ENCODE data around the gene RAB32.
A peak's percentile ranks its signal among the peaks of the same experiment; 100 is the strongest.
"Not testable (repeated sequence)": the region's sequence is repeated elsewhere in the genome, so short reads cannot be mapped to it uniquely, and the experiment has no call there.

The RAB32 gene

GRCh38 chr6:146543211-146543939, at the start of gene RAB32:
Gene RAB32 (plus strand): TSS chr6:146543833. CDS start chr6:146543872, 39 bp downstream.
- no peak for FAIRE-seq

GRCh38 chr6:146498309-146498708, 45.3 kb upstream of the RAB32 start:
- no peak for FAIRE-seq

- no peak for FAIRE-seq
Measured at GRCh38 chr6:146503096-146503495, 40.5 kb upstream of the RAB32 start.

GRCh38 chr6:146515212-146515611, 28.4 kb upstream of the RAB32 start:
- no peak for FAIRE-seq

- no peak for FAIRE-seq
Measured at GRCh38 chr6:146526192-146526591, 17.4 kb upstream of the RAB32 start.

- FAIRE-seq: no peak
Measured at GRCh38 chr6:146532702-146533101, 10.9 kb upstream of the RAB32 start.

GRCh38 chr6:146542881-146543210, 787 bp upstream of the RAB32 start:
- FAIRE-seq: no peak

- FAIRE-seq: no peak
Measured at GRCh38 chr6:146543940-146544615, 445 bp downstream of the RAB32 start.

GRCh38 chr6:146544616-146545182, 1.1 kb downstream of the RAB32 start:
- no peak for FAIRE-seq

- no peak for FAIRE-seq
Measured at GRCh38 chr6:146545581-146545980, 1.9 kb downstream of the RAB32 start.

- peak; percentile 6 for FAIRE-seq
Measured at GRCh38 chr6:146546443-146547043, 2.9 kb downstream of the RAB32 start.

- no peak for FAIRE-seq
Measured at GRCh38 chr6:146547889-146548288, 4.3 kb downstream of the RAB32 start.

GRCh38 chr6:146548898-146549374, 5.3 kb downstream of the RAB32 start:
- no peak for FAIRE-seq

- no peak for FAIRE-seq
Measured at GRCh38 chr6:146550911-146551310, 7.3 kb downstream of the RAB32 start.

GRCh38 chr6:146551545-146551944, 7.9 kb downstream of the RAB32 start:
- no peak for FAIRE-seq

GRCh38 chr6:146553377-146554135, 9.9 kb downstream of the RAB32 start:
- FAIRE-seq: no peak

- no peak for FAIRE-seq
Measured at GRCh38 chr6:146560607-146561006, 17.0 kb downstream of the RAB32 start.

GRCh38 chr6:146566661-146567060, 23.0 kb downstream of the RAB32 start:
- not testable (repeated sequence) for FAIRE-seq

GRCh38 chr6:146568619-146569018, 25.0 kb downstream of the RAB32 start:
- FAIRE-seq: not testable (repeated sequence)

GRCh38 chr6:146574211-146574610, 30.6 kb downstream of the RAB32 start:
- no peak for FAIRE-seq

- FAIRE-seq: no peak
Measured at GRCh38 chr6:146578054-146578453, 34.4 kb downstream of the RAB32 start.

GRCh38 chr6:146581968-146582367, 38.3 kb downstream of the RAB32 start:
- FAIRE-seq: no peak

GRCh38 chr6:146582857-146583256, 39.2 kb downstream of the RAB32 start:
- FAIRE-seq: no peak

Measured in G401.6 (cell line).